H1 (cell line): ENCODE data around the gene MTCH1. TPM values are rescaled to one million over a fixed set of nuclear protein-coding genes. Genes with fewer than 3 reads are reported as not detected.

Source experiments
- BRCA1 ChIP-seq: IDR thresholded peaks from 2 replicates; pipeline ENCODE4 v1.6.1; 2012; ENCODE audit warnings: low read depth, low read length, improper control_type of control experiment
- CHD7 ChIP-seq: fragments of 300-600 bp; sonication (generic); IDR thresholded peaks from 2 replicates; pipeline ENCODE4 v1.7.1; 2012; ENCODE audit warnings: low read length, moderate library complexity, mild to moderate bottlenecking, inconsistent platforms; ENCODE audit not compliant: insufficient replicate concordance
- GTF2F1 ChIP-seq: IDR thresholded peaks from 2 replicates; pipeline ENCODE4 v1.6.1; 2012; ENCODE audit warnings: low read depth, low read length, improper control_type of control experiment, borderline replicate concordance
- HDAC2 ChIP-seq, 2 experiments: fragments of 300-600 bp in 1 of 2; sonication (generic) in 1 of 2; IDR thresholded peaks; 2 replicates each; pipeline ENCODE4 v1.6.1; 2011 to 2012; ENCODE audit warnings: low read depth in 2 of 2, low read length in 2 of 2, mild to moderate bottlenecking in 2 of 2, moderate library complexity in 2 of 2, borderline replicate concordance in 1 of 2, inconsistent platforms in 1 of 2
- JUN ChIP-seq: IDR thresholded peaks from 2 replicates; pipeline ENCODE4 v1.6.1; 2011; ENCODE audit warnings: low read depth, mild to moderate bottlenecking, improper control_type of control experiment, low read length
- PHF8 ChIP-seq: fragments of 200-600 bp; sonication (generic); conservative IDR thresholded peaks from 2 replicates; pipeline ENCODE4 v1.7.1; 2012; ENCODE audit warnings: low read depth, mild to moderate bottlenecking, inconsistent platforms, low read length, moderate library complexity
- POLR2AphosphoS5 ChIP-seq: IDR thresholded peaks from 2 replicates; pipeline ENCODE4 v1.6.1; 2011; ENCODE audit warnings: low read depth, low read length
- POU5F1 ChIP-seq: IDR thresholded peaks from 2 replicates; pipeline ENCODE4 v1.6.1; 2011; ENCODE audit warnings: low read depth, mild to moderate bottlenecking, low read length, moderate library complexity
- RAD21 ChIP-seq, 2 experiments: IDR thresholded peaks in 1 of 2; conservative IDR thresholded peaks in 1 of 2; 2 replicates each; pipeline ENCODE4 v1.6.1; 2011; ENCODE audit warnings: low read depth in 2 of 2, low read length in 2 of 2, improper control_type of control experiment in 1 of 2, inconsistent platforms in 1 of 2, mild to moderate bottlenecking in 1 of 2, moderate library complexity in 1 of 2
- SIX5 ChIP-seq: IDR thresholded peaks from 2 replicates; pipeline ENCODE4 v1.6.1; 2011; ENCODE audit warnings: mild to moderate bottlenecking, low read depth, low read length
- polyA plus RNA-seq, 7 experiments: library from polyadenylated mRNA; depleted of rRNA in 3 of 7; stranded (reverse) in 5 of 7; unstranded in 2 of 7; fragments of >200 nt in 5 of 7; fragments of 200-250 nt in 2 of 7; gene quantifications; 1 replicate in 5 of 7; 2 replicates in 1 of 7; 4 replicates in 1 of 7; pipeline versions ENCODE4 v1.2.1 to v1.2.3, GENCODE V29; 2011 to 2013; ENCODE audit warnings: missing spikeins in 2 of 7, mixed read lengths in 2 of 7
- total RNA-seq: library from RNA; stranded (reverse); fragmentation: NEBNext Ultra II Directional; extraction: Animal tissue kit (Norgen Biotek cat#: 25700); gene quantifications from 2 replicates; pipeline ENCODE4 v1.2.1, GENCODE V29; 2021

Gene MTCH1
- total and polyA plus RNA-seq, 2 of the 8 experiments (the other 6 are each of a cell fraction or from before 2014, with no cell fraction given) = 169 to 214 TPM

GRCh38 chr6:36973647-36974046 lies 12.3 kb downstream of the MTCH1 start (continued):
- TF ChIP-seq CHD7 (no peak), RAD21 (IDR thresholded peaks at IDR 0.05 in 1 of 2, conservative IDR thresholded peaks at IDR 0.05 in 1 of 2; ENCODE audit: low read depth in 2 of 2, low read length in 2 of 2) (no peak), PHF8 (no peak), BRCA1 (no peak), SIX5 (no peak), HDAC2 (IDR thresholded peaks at IDR 0.05; ENCODE audit: borderline replicate concordance in 1 of 2, low read depth in 2 of 2, low read length in 2 of 2) (no peak), POLR2AphosphoS5 (no peak), POU5F1 (no peak), JUN (no peak), GTF2F1 (no peak)
